ENCODE data around the gene LPAR3.

DNA sequence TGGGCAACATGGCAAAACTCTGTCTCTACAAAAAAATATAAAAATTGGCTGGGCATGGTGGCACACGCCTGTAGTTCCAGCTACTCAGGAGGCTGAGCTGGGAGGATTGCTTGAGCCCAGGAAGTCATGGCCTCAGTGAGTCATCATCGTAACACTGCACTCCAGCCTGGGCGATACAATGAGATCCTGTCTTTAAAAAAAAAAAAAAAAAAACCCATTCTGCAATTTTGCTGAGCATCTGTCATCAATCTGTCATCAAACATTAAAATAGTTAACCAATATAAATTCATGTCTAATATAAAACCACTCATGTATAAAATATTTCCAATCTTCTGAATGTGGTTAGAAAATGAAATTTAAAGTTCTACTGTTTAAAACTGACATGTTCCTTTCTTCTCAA is 56.9 kb downstream of the LPAR3 start:
- TF ChIP-seq, protein P1, sequence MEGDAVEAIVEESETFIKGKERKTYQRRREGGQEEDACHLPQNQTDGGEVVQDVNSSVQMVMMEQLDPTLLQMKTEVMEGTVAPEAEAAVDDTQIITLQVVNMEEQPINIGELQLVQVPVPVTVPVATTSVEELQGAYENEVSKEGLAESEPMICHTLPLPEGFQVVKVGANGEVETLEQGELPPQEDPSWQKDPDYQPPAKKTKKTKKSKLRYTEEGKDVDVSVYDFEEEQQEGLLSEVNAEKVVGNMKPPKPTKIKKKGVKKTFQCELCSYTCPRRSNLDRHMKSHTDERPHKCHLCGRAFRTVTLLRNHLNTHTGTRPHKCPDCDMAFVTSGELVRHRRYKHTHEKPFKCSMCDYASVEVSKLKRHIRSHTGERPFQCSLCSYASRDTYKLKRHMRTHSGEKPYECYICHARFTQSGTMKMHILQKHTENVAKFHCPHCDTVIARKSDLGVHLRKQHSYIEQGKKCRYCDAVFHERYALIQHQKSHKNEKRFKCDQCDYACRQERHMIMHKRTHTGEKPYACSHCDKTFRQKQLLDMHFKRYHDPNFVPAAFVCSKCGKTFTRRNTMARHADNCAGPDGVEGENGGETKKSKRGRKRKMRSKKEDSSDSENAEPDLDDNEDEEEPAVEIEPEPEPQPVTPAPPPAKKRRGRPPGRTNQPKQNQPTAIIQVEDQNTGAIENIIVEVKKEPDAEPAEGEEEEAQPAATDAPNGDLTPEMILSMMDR (IDR thresholded peaks at IDR 0.05; ENCODE audit: poor library complexity), result no peak
- TF ChIP-seq EZH2 (IDR thresholded peaks at IDR 0.05; ENCODE audit: borderline replicate concordance) (no peak), EZH2phosphoT487 (IDR thresholded peaks at IDR 0.05; ENCODE audit: low read depth, severe bottlenecking, unreplicated experiment) (no peak)

Data from hepatocyte (in vitro differentiated cells).